GM19455 (cell line): Measurements from ENCODE around the gene VSX1.

Source experiments
- ATAC-seq: cut with Tn5 transposase; IDR thresholded peaks from one replicate; pipeline ENCODE4 v1.9.1; 2021; ENCODE audit not compliant: unreplicated experiment

The VSX1 gene

DNA sequence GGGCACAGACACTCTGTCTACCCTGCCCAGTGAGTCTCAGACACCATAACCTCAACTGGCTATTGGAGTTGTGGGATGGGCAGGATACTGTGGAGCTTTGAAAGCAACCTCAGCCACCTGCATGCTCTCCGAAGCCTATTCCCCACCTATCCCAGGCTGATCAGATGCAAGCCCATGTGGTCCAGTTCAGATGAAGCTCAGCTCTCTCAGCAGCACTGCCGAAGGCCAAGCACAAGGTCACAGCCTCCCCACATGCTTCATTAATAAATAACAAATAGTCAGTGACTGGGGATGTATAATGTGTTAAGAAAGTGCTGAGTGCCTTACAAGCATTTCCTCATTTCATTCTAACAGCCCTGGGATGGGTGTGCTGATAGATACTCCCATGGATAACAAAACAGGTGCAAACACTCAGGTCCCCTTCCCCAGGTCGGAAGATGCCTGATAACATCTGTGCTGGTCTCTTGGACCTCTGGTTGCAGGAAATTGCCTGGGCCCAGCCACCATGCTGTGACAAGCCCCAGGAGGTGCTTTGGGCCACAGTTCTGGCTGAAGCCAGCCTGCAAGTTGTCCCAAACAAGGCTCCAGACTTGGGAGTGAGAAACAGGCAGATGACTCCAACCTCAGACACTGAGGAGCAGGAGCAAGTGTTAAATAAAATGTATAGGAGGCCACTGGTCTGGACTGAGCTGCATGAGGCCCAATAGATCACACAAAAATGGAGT is 27.7 kb downstream of the VSX1 start:
- no peak for ATAC-seq

DNA sequence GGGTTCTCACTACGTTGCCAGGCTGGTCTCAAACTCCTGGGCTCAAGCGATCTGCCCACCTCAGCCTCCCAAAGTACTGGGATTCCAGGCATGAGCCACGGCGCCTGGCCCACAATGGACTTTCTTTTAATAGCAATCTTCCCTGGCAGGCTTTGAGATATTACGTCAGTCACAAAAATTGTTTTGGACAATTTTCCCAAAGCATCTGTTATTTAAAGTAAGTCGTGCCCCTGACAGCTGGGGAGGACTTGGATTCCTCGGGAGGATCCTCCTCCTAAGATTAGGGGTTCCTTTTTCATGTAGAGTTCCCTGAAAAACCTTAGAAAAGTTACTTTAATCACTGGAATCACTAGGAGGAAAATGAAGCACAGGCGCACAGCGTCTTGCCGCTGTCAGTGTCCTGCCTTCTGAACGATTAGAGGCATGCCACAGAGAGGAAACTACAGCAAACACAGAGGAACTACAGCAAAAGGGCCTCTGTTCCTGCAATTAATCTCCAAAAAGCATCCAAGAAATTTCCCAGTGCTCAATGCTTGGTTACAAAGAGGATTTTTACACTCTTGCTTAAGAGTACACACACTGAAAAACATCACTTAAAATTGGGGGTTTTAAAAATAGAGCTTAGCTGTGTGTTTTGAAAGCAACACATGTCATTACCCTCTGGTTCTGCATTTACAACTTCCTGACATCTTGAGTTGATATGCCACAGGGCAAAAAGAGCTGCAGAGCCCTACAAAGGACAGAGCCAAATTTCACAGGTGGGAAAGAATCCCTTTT is 28.5 kb downstream of the VSX1 start:
- ATAC-seq: no peak

DNA sequence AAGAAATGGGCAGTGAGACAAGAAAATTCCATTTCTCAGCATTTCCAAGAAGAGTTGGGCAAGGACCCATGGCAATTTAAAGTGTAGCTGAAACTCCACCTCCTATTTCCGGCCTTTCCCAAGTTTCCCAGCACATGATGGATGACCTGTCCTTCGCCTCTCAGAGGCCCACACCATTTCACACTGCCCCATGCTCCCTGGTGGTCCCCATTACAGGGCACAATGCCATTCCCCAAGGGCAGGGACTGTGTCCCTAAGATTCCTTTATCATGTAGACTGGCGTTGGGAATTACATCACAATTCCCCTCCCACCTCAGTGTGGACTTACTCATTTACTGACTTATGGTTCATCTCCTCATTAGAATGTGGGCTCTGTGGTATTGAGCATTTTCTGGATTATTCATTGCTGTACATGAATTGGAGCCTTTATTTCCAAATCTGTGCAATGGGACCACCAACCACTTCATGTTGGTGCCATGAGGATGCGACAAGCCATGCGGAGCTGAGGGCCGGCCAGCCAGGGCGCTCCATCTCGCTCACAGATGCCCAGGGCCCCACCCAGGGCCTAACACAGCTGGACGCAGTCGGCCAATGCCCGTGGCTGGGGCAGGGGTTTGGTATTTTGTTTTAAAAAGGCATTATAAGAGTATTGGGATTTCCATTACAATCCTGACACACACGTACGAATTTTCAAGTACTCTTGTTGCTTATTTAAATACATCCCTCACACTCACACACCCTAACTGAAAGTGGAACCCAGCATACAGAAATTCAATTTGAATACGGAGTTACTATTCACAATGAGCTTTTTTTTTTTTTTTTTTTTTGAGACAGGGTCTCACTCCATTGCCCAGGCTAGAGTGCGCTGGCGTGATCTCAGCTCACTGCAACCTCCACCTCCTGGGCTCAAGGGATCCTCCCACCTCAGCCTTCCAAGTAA is 29.4 kb downstream of the VSX1 start:
- no peak for ATAC-seq

- ATAC-seq: no peak
Observed at GRCh38 chr20:25051386-25052155, 30.4 kb downstream of the VSX1 start.

DNA sequence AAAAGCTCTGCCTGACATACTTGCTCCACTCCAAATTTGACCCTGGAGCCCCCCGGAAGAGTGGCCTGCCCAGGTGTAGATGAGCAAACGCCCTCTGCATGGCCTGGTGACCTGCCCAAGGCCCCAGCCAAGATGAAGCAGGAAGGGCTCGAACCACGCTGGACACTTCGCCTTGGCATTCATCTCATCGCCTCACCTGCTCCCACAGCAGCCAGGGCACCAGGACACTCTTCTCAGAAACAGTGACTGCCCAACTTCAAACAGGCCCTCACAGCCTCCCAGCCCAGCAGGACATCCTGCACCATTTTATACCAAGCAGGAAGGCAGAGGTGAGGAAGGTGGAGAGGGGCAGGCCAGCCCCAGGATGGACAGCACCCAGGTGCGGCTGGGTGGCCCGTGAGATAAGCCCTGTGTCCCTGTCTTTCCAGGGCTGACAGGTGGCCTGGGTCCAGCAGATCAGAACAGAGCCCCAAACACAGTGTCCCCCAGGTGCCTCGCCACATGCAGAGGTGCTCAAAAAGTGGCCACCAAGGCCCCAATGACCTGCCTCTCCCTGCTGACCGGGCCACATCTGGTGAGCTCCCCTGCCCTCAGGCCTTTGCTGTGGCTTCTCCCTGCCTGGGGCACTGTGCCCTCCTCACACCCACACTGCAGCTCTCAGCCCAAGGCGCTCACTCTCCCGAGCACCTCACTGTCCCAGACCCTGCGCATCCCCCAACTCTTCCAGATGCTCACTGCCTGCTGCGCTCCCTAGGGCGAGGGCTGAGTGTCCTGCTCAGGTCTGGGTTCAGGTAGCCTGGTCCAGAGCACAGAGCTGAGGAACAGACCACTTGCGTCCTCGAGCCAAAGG is 31.2 kb downstream of the VSX1 start:
- no peak for ATAC-seq

GRCh38 chr20:25050082-25050481 is 31.9 kb downstream of the VSX1 start:
- ATAC-seq: no peak

GRCh38 chr20:25049261-25050060 is 32.5 kb downstream of the VSX1 start:
- ATAC-seq: no peak

DNA sequence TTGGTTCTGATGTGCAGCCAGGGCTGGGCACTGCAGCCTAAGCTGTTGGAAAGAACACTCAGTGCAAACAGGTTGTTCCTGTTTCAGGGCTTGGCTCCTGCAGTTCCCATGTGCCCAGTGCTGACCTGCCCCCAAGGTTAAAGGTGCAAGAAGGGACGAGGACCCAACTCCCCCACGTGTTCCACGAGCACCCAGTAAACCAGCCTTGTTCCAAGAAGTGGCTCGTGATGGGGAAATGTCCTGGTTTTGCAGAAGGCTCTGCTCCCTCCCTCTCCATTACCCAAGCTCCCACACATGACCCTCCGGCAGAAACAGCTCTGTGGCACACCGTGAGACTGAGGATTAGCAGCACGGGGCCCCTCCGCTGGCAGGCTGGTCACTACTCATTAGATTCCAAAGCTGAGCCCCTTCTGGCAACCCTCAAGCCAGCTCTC is 33.4 kb downstream of the VSX1 start:
- ATAC-seq: no peak

- ATAC-seq: no peak
Observed at GRCh38 chr20:25047766-25048165, 34.2 kb downstream of the VSX1 start.

DNA sequence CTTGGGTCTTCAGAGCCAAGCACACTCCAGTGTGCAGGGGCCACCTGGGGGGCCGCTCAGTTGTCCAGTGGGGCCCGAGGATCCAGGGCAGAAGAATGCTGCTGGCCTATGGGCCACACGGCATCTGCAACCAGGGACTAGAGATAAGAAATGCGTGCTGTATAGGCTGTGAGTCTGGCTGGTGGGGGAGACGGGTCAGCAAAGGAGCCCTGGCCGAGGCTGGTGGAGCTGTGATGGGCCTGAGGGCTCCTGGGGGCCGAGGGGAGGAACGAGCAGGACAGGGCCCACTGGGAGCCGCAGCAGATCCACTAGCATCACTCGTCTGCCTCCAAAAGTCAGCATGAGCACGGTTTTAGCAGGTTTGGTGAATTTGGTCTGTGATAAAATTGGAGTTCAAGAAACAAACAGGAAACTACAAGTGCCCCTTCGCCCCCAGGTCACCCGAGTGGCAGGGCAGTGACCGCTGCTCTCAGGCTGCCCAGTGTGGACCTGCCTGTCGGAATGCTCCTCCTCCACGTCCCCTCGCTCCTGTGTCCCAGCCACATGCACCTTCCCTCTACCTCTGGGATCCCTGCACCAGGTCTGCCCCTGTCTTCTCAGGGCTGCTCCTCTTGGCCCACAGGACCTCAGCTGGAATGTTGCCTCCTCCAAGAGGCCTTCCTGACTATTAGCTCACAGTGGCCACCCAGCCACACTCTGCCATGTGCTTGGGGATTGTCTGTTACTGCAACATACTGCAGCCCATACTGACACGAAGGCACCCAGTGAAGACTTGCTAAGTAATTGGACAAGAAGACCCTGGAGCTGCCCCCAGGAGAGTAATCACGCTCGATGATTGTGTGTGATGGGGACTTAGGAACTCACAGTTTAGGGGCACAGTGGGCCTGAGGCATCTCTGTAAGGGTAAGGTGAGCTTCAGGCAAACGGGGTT is 34.9 kb downstream of the VSX1 start:
- no peak for ATAC-seq

DNA sequence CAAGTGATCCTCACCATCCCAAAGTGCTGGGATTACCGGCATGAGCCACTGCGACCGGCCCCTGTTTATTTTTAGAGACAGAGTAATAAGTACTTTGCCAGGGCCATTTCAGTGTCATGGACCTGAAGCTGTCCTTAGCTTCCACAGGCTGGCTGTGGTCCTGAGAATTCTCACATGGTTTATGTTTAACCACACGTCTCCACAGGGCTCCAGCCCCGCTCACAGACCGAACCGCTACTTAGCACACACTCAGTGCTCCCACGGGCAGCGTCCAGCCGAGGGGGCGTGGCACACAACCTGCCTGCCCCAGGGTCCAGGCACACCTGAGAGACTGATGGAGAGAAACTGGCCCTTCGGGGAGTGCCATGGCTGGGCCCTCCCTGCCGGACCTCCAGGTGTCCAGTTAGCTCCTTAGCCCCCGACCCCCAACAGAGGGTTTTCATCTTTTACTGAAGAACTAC is 35.7 kb downstream of the VSX1 start:
- ATAC-seq: no peak

DNA sequence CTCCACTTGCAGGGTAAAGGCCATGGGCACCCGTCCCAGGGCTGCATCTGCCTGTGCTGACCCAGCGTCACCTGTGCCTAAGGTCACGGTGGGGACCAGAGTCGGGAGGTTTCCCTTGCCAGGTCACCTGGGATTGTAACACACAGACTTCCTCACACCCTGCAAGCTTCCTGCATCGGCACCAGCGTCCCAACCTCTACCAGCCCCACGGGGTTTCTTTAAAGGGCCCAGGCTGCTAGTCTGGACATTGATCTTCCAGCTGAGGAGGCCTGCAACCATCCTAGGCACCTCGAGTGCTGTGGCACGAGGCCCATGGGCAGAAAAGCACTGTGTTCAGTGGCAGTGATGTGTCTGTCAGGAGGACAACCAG is 36.6 kb downstream of the VSX1 start:
- no peak for ATAC-seq

DNA sequence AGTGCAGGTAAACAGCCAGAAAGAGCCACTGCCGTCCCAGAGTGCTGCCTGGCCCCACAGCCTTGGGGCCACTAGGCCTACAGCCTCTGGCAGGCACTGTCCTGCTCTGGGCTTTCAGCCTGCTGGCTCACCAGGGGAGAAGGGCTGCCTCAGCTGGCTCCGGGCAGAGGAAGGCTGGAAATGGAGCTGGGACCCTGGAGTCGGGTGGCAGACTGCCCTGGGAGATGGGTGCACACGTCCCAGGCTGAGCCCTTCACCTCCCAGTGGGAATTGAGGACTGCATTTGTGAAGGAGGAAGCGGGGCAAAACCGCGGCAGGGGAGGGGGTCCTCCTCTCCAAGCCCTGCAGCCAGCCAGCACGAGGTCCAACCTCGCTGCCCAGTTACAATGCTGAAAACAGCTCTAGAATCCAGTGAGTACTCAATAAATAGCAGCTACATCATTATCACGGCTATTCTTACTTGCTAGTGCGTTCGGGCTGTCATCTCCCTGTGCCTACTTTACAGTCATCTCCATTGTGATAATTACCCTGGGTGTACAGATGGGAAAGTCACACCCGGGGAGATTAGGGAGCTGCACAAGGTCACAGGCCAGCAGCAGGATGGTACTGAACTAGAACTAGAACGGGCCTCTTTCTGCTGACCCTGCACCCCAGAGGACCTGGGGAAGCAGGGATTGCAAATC is 37.1 kb downstream of the VSX1 start:
- ATAC-seq: no peak

DNA sequence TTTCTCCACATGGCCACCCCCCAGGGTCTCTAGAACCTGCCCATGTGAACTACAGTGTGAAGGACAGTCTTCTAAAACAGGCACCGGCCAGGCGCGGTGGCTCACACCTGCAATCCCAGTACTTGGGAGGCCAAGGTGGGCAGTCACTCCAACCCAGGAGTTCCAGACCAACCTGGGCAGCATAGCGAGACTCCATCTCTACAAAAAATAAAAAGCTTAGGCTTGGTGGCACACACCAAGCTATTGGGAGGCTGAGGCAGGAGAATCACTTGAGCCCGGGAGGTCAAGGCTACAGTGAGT is 37.7 kb downstream of the VSX1 start:
- ATAC-seq: no peak

- no peak for ATAC-seq
Observed at GRCh38 chr20:25043499-25044260, 38.3 kb downstream of the VSX1 start.
